IPS-18a (cell line): Measurements from ENCODE around the gene NEK10.

ENCODE experiments used
- H3K27ac ChIP-seq: one replicate; pipeline ENCODE4 v1.5.1; 2013; ENCODE audit warnings: low read length
- H3K27me3 ChIP-seq: one replicate; pipeline ENCODE4 v1.6.1; 2013; ENCODE audit warnings: mild to moderate bottlenecking, low read length; ENCODE audit not compliant: control insufficient read depth, insufficient read depth
- H3K36me3 ChIP-seq: one replicate; pipeline ENCODE4 v1.6.1; 2013; ENCODE audit warnings: low read depth, low read length; ENCODE audit not compliant: control insufficient read depth
- H3K4me1 ChIP-seq: one replicate; pipeline ENCODE4 v1.6.1; 2013; ENCODE audit warnings: low read depth, low read length; ENCODE audit not compliant: control insufficient read depth
- H3K4me3 ChIP-seq: one replicate; pipeline ENCODE4 v1.5.1; 2013; ENCODE audit warnings: low read length
- H3K9ac ChIP-seq: one replicate; pipeline ENCODE4 v1.6.1; 2013; ENCODE audit warnings: mild to moderate bottlenecking, low read length, moderate library complexity
- H3K9me3 ChIP-seq: one replicate; pipeline ENCODE4 v1.6.1; 2013; ENCODE audit warnings: low read depth, low read length; ENCODE audit not compliant: control insufficient read depth

Gene NEK10

DNA sequence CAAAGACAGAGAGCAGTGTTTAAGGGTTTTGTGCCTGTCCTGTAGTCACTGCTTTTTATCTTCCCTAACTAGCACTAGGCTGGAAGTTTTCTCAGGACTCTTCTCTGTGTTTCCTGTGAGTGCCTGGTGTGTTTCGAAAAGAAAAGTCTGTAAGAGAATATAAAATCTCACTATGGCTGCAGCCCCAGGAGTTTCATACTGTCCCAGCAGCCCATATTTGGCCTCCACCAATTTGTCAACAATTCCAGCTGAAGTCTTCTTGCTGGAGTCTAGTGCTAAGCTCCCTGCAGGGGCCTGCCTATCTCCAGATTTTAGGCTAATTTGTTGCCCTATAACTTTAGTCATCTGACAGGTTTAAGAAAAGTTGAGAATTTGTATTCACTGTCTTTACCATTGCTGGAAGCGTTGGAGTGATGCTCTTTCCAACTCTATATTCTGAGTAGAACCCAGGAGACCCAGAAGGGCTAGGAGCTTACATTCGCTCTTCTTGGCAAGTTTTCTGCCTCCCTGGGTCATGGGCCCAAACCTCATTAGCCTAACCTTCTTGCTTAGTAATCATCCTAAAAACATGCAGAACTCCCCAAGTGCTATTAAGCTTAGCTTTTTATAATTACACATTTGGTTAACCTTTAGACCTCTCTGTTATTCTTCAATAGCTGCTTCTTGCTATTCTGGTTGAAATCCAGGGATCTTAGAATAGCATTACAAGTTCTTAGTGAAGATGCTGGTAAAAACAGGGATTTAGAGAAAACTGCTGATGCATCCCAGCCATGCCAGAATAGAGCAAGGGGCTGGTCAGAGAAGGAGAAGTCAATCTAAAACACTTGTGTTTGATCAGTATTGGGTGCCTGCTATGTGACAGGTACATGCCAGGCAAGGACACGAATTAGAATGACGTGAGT, 283.1 kb downstream of the NEK10 start:
- Histone ChIP-seq H3K27me3 (no peaks in the 10 kb centered on the region), H3K4me1 (peaks cover 5% of the 10 kb centered on the region), H3K27ac (no peak overlapping the region), H3K9me3 (no peaks in the 10 kb centered on the region), H3K9ac (no peak overlapping the region), H3K36me3 (no peaks in the 10 kb centered on the region), H3K4me3 (no peak overlapping the region)

GRCh38 chr3:27081992-27082607, 287.1 kb downstream of the NEK10 start:
- no peak overlapping the region for H3K27ac ChIP-seq
- no peak overlapping the region for H3K9ac ChIP-seq
- H3K9me3 ChIP-seq: no peaks in the 10 kb centered on the region
- no peaks in the 10 kb centered on the region for H3K27me3 ChIP-seq
- H3K4me3 ChIP-seq: no peak overlapping the region
- no peaks in the 10 kb centered on the region for H3K36me3 ChIP-seq
- peaks cover 17% of the 10 kb centered on the region for H3K4me1 ChIP-seq

- no peak overlapping the region for H3K4me3 ChIP-seq
- H3K36me3 ChIP-seq: no peaks in the 10 kb centered on the region
- H3K9ac ChIP-seq: no peak overlapping the region
- peaks cover 17% of the 10 kb centered on the region for H3K4me1 ChIP-seq
- no peaks in the 10 kb centered on the region for H3K27me3 ChIP-seq
- H3K9me3 ChIP-seq: no peaks in the 10 kb centered on the region
- no peak overlapping the region for H3K27ac ChIP-seq
Observed at GRCh38 chr3:27081566-27081965, 287.6 kb downstream of the NEK10 start.

GRCh38 chr3:27080258-27080525, 289.0 kb downstream of the NEK10 start:
- H3K4me3 ChIP-seq: no peak overlapping the region
- no peaks in the 10 kb centered on the region for H3K36me3 ChIP-seq
- H3K27me3 ChIP-seq: no peaks in the 10 kb centered on the region
- no peak overlapping the region for H3K9ac ChIP-seq
- no peaks in the 10 kb centered on the region for H3K9me3 ChIP-seq
- H3K4me1 ChIP-seq: peaks cover 17% of the 10 kb centered on the region
- no peak overlapping the region for H3K27ac ChIP-seq

DNA sequence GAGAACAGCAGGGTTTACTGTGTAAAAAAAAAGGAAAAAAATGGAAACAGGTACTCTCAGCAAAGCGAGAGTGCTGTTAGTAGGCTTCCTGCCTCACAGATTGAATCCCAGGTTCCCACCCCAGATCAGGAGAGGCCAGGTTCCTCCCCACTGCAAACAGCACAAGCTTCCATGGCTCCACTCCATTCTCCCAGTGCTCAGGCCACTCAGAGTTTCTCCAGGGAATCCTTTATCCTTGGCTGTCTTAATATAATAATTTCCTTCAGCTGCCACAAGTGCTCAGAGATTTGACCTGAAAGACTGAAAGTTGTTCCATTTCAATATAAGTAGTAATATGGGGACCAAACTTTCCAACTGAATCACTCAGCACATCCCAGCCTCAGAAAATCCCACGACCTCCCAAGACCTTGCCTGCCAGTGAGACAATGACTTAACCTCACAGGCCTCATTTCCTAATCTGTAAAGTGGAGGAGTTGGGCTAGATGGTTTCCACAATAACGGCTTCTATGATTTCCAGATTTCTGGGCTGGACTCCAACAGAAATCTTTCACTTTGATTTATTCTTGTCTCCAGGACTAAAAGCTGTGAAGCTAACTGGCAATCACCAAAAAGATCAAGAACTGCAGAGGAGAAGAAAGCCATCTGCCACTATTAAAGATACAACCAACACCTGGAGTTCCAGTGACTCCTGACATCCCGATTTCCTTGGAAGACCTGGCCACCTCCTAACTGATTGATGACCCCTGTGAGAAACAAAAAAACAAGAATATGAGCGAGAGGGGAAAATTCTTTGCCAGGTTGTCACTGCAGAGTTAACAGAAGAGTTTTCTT, 289.5 kb downstream of the NEK10 start:
- Histone ChIP-seq H3K9ac (no peak overlapping the region), H3K9me3 (no peaks in the 10 kb centered on the region)

DNA sequence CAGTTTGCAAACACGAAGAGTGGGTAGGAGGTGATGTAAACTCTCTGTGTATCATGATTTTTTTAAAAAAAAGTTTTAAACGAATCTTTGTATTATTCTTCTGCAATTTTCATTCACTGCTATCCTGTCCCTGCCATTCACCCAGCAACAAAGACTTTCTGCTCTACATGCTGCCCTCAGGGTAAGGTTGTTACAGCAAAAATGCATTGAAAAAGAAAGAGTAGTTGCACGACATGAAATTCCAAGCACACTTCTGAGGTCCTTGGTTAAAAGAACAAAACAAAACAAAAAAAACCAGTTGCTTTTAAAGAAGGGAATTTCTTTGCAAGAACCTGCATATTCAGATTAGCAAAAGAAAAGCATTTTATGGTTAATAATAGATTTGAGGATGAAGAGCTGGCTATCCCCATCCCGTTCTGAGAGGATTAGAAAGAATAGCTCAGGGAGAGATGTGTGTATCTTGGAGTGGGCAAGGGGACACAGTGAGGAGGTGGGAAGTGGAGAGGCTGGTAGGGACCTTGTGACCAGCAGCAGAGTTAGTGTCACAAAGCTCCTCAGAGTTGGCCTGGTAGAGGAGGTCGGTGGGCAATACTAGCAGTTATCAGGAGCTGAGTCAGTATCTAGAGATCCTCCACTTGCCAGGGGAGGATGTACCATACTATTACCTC, 290.8 kb downstream of the NEK10 start:
- Histone ChIP-seq H3K36me3 (no peaks in the 10 kb centered on the region), H3K27me3 (no peaks in the 10 kb centered on the region), H3K27ac (no peak overlapping the region), H3K9me3 (no peaks in the 10 kb centered on the region), H3K4me3 (no peak overlapping the region), H3K9ac (no peak overlapping the region), H3K4me1 (peaks cover 24% of the 10 kb centered on the region)

More for the DNA sequence above, 289.5 kb downstream of the NEK10 start:
- Histone ChIP-seq H3K27me3 (no peaks in the 10 kb centered on the region), H3K4me1 (peaks cover 17% of the 10 kb centered on the region), H3K36me3 (no peaks in the 10 kb centered on the region), H3K27ac (no peak overlapping the region), H3K4me3 (no peak overlapping the region)

GRCh38 chr3:27076815-27077630, 292.2 kb downstream of the NEK10 start:
- H3K27ac ChIP-seq: no peak overlapping the region
- peaks cover 32% of the 10 kb centered on the region for H3K4me1 ChIP-seq
- no peak overlapping the region for H3K4me3 ChIP-seq
- no peaks in the 10 kb centered on the region for H3K9me3 ChIP-seq
- no peaks in the 10 kb centered on the region for H3K27me3 ChIP-seq
- no peaks in the 10 kb centered on the region for H3K36me3 ChIP-seq
- H3K9ac ChIP-seq: no peak overlapping the region

DNA sequence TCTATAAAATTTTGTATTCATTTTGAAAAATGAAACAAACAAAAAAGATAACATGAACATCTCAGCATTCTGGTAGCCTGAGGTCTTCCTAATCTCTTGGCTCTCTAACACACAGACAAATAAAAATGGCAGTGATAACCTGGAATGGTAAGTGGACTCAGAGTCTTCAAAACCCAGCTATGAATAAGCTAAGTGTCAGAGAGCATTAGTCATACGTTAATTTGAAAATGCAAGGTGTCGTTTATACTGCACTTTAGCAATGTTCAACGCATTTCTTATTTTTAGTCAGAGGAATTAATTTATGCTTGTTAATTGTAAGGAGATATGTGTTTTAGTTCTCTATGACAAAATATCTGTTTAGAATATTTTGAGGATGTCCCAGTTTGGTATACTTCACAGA, 294.3 kb downstream of the NEK10 start:
- H3K27ac ChIP-seq: no peak overlapping the region
- no peak overlapping the region for H3K9ac ChIP-seq
- H3K9me3 ChIP-seq: no peaks in the 10 kb centered on the region
- H3K4me3 ChIP-seq: no peak overlapping the region
- H3K36me3 ChIP-seq: no peaks in the 10 kb centered on the region
- H3K27me3 ChIP-seq: no peaks in the 10 kb centered on the region
- peaks cover 32% of the 10 kb centered on the region for H3K4me1 ChIP-seq

DNA sequence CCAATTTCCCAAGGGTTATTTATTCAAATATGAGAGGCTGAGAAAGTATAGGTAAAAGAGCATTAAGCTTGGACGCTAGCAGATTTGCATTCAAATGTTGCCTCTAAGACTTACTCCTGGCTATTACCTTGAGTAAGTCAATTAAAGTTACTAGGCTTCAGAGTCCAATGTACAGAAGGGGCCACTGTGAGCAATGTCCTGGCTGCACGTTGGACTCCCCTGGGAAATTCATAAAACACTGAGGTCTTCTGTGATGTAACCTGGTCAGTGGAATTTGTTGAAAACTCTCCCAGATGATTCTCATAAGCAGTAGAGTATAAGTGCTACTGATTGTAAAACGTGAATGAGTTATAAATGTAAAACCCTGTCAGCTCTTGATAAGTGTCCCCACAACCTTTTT, 295.3 kb downstream of the NEK10 start:
- Histone ChIP-seq H3K9me3 (no peaks in the 10 kb centered on the region), H3K27ac (no peak overlapping the region), H3K4me3 (no peak overlapping the region), H3K4me1 (peaks cover 32% of the 10 kb centered on the region), H3K9ac (no peak overlapping the region), H3K36me3 (no peaks in the 10 kb centered on the region), H3K27me3 (no peaks in the 10 kb centered on the region)

- Histone ChIP-seq H3K27ac (no peak overlapping the region), H3K4me1 (peaks cover 24% of the 10 kb centered on the region), H3K36me3 (no peaks in the 10 kb centered on the region), H3K9ac (no peak overlapping the region), H3K27me3 (no peaks in the 10 kb centered on the region), H3K9me3 (no peaks in the 10 kb centered on the region), H3K4me3 (no peak overlapping the region)
Observed at GRCh38 chr3:27072810-27073651, 296.2 kb downstream of the NEK10 start.
